HepG2 (cell line): ENCODE results near the gene NUP153. TPM values are rescaled to one million over a fixed set of nuclear protein-coding genes. Genes with fewer than 3 reads are reported as not detected.

ENCODE experiments used
- ATAC-seq: fragments of 200-7000 bp; cut with Tn5 transposase; 3 replicates; pipeline ENCODE4 v1.9.1; 2020; ENCODE audit warnings: mild to moderate bottlenecking, moderate library complexity
- BruUV-seq: library from RNA; stranded (reverse); fragments of 400-500 nt; replicated peaks from 2 replicates; lab custom pipeline; 2021; lab: Mats Ljungman, UMichigan
- CTCF ChIA-PET: fragments of 300-600 bp; formaldehyde crosslinking; extraction: SDS; loops from one replicate; lab custom pipeline; 2021; ENCODE audit warnings: low total read pairs, inconsistent platforms, low intra/inter-chr PET ratio; lab: Yijun Ruan, JAX
- POLR2A ChIA-PET: fragments of 350-600 bp; sonication (Branson Sonifier 250); formaldehyde crosslinking; loops from one replicate; lab custom pipeline; 2020; ENCODE audit warnings: antibody characterized with exemption, inconsistent platforms; lab: Yijun Ruan, JAX
- DNase-seq: peaks from one replicate; pipeline ENCODE4 v3.0.0-alpha.2; 2015; ENCODE audit warnings: low spot score
- FAIRE-seq: peaks from 3 replicates; lab custom pipeline; 2011; peaks lifted over from hg19 to GRCh38; lab: Jason Lieb, UNC
- H2AFZ ChIP-seq: one replicate; pipeline ENCODE4 v1.6.1; 2011; ENCODE audit warnings: low read length, inconsistent platforms
- H3K27ac ChIP-seq: fragments of 300-600 bp; 3 replicates; pipeline ENCODE4 v1.8.0; 2011; ENCODE audit warnings: mixed run types, mild to moderate bottlenecking, mixed read lengths, low read length, inconsistent platforms; ENCODE audit not compliant: insufficient read depth; ENCODE audit errors: extremely low read length
- H3K27me3 ChIP-seq, 2 experiments: fragments of 200-600 bp in 1 of 2; 2 replicates in 1 of 2; 3 replicates in 1 of 2; pipeline versions ENCODE4 v1.6.0 to v1.8.0; 2011; ENCODE audit warnings: low read length in 2 of 2, mild to moderate bottlenecking in 2 of 2, moderate library complexity in 2 of 2, inconsistent platforms in 1 of 2; ENCODE audit not compliant: insufficient read depth in 2 of 2, control insufficient read depth in 1 of 2
- H3K36me3 ChIP-seq, 2 experiments: fragments of 200-600 bp in 1 of 2; replicated peaks in 1 of 2; 2 replicates in 1 of 2; 3 replicates in 1 of 2; pipeline versions ENCODE4 v1.5.1 to v1.8.0; 2011; ENCODE audit warnings: low read length in 2 of 2, inconsistent platforms in 1 of 2; ENCODE audit not compliant: insufficient read depth in 2 of 2, control insufficient read depth in 1 of 2
- H3K4me1 ChIP-seq: 2 replicates; pipeline ENCODE4 v1.5.1; 2012; ENCODE audit warnings: low read length, inconsistent platforms; ENCODE audit not compliant: insufficient read depth
- H3K4me2 ChIP-seq: 2 replicates; pipeline ENCODE4 v1.6.0; 2011; ENCODE audit warnings: low read depth, low read length, inconsistent platforms
- H3K4me3 ChIP-seq, 3 experiments: fragments of 200-600 bp in 1 of 3; sonication (generic), shearing (Covaris generic) in 1 of 3; replicated peaks in 1 of 3; 2 replicates each; pipeline ENCODE4 v1.5.1; 2011 to 2016; ENCODE audit warnings: low read length in 3 of 3, inconsistent platforms in 2 of 3, low read depth in 2 of 3, mild to moderate bottlenecking in 2 of 3, control low read depth in 1 of 3, mixed read lengths in 1 of 3; ENCODE audit not compliant: insufficient read depth in 1 of 3
- H3K79me2 ChIP-seq: one replicate; pipeline ENCODE4 v1.6.1; 2011; ENCODE audit warnings: low read length, inconsistent platforms; ENCODE audit not compliant: insufficient read depth
- H3K9ac ChIP-seq: 2 replicates; pipeline ENCODE4 v1.6.0; 2011; ENCODE audit warnings: mild to moderate bottlenecking, low read depth, low read length, inconsistent platforms; ENCODE audit not compliant: insufficient read depth
- H3K9me3 ChIP-seq: 2 replicates; pipeline ENCODE4 v1.5.1; 2012; ENCODE audit warnings: mild to moderate bottlenecking, low read length
- H4K20me1 ChIP-seq: 2 replicates; pipeline ENCODE4 v1.6.0; 2011; ENCODE audit warnings: inconsistent platforms, mild to moderate bottlenecking, low read length, moderate library complexity; ENCODE audit not compliant: insufficient read depth
- AKNA ChIP-seq: sonication (generic); formaldehyde crosslinking; IDR thresholded peaks from 2 replicates; pipeline ENCODE4 v1.4.0; 2020; ENCODE audit warnings: missing genetic modification reagents, borderline replicate concordance
- CHCHD3 ChIP-seq: sonication (generic); formaldehyde crosslinking; IDR thresholded peaks from 2 replicates; pipeline ENCODE4 v1.8.0; 2022; ENCODE audit warnings: mild to moderate bottlenecking, missing genetic modification reagents, moderate library complexity
- EHMT2 ChIP-seq: fragments of 200-600 bp; sonication (generic); IDR thresholded peaks from 2 replicates; pipeline ENCODE4 v1.7.0; 2017; ENCODE audit warnings: antibody characterized with exemption, low read depth, low read length, borderline replicate concordance
- KDM4B ChIP-seq: sonication (generic); formaldehyde crosslinking; IDR thresholded peaks from 2 replicates; pipeline ENCODE4 v1.4.0; 2020; ENCODE audit warnings: missing genetic modification reagents
- PAF1 ChIP-seq: IDR thresholded peaks from 2 replicates; pipeline ENCODE4 v1.6.1; 2016; ENCODE audit warnings: missing genetic modification reagents, missing compliant biosample characterization
- SYNCRIP ChIP-seq: fragments of 200-400 bp; formaldehyde crosslinking; IDR thresholded peaks from 2 replicates; pipeline ENCODE4 v1.6.1; 2018; ENCODE audit warnings: mild to moderate bottlenecking, low read depth, low read length; ENCODE audit not compliant: insufficient read depth
- ZBTB46 ChIP-seq: sonication (generic); formaldehyde crosslinking; IDR thresholded peaks from 2 replicates; pipeline ENCODE4 v1.4.0; 2020; ENCODE audit warnings: mild to moderate bottlenecking, missing genetic modification reagents, borderline replicate concordance
- ZNF205 ChIP-seq: IDR thresholded peaks from 2 replicates; pipeline ENCODE4 v1.6.1; 2018; ENCODE audit warnings: missing biosample characterization, missing genetic modification reagents
- ZNF619 ChIP-seq: sonication (generic); formaldehyde crosslinking; IDR thresholded peaks from 2 replicates; pipeline ENCODE4 v1.4.0; 2020; ENCODE audit warnings: mild to moderate bottlenecking, missing genetic modification reagents
- ZNF652 ChIP-seq: IDR thresholded peaks from 2 replicates; pipeline ENCODE4 v1.6.1; 2016; ENCODE audit warnings: low read depth, borderline replicate concordance
- WGBS: methylation state at CpG from one replicate; pipeline ENCODE4 v1.1.6; 2017; ENCODE audit warnings: low lambda C conversion rate; 5-methylcytosine and 5-hydroxymethylcytosine counted together
- in situ Hi-C: cut with HindIII; loops from 2 replicates; pipeline ENCODE4 v1.10.0; 2017; ENCODE audit warnings: low pct_unique_long_range_greater_than_20kb; ENCODE audit not compliant: extremely low pct_ligation_motif_present
- intact Hi-C: fragments of 100-400 bp; cut with micrococcal nuclease; formaldehyde crosslinking; loops from one replicate; pipeline ENCODE4 v1.10.0; 2022; ENCODE audit not compliant: unreplicated experiment
- polyA plus RNA-seq, 8 experiments: library from polyadenylated mRNA; depleted of rRNA in 3 of 8; stranded (reverse) in 7 of 8; unstranded in 1 of 8; fragments of >200 nt; fragmentation: Illumina TruSeq in 4 of 8; extraction: Trizol in 4 of 8; gene quantifications; 2 replicates each; pipeline versions ENCODE4 v1.2.1 to v1.2.3, GENCODE V29; 2011 to 2016; ENCODE audit warnings: low read depth in 4 of 8, missing spikeins in 1 of 8, mixed read lengths in 1 of 8; ENCODE audit not compliant: insufficient read depth in 1 of 8
- total RNA-seq, 5 experiments: library from RNA; depleted of rRNA; stranded (reverse); fragments of >200 nt; fragmentation: Illumina TruSeq; extraction: Trizol; gene quantifications; 2 replicates each; pipeline ENCODE4 v1.2.3, GENCODE V29; 2016; ENCODE audit warnings: low read depth in 1 of 5
- TF ChIP-seq, protein P1 (sequence below): IDR thresholded peaks from 2 replicates; pipeline ENCODE4 v1.6.1; 2016
- TF ChIP-seq, protein P2 (sequence below): sonication (generic); formaldehyde crosslinking; conservative IDR thresholded peaks from 2 replicates; pipeline ENCODE4 v1.4.0; 2020; ENCODE audit warnings: missing genetic modification reagents

Gene NUP153
- total and polyA plus RNA-seq, 2 of the 13 experiments (the other 11 are each of a cell fraction or from before 2014, with no cell fraction given) = 29.8 to 55.2 TPM

GRCh38 chr6:17602888-17603287 is 103.8 kb downstream of the NUP153 start (continued):
- no peak for TF ChIP-seq ZNF652 (CRISPR knock-in tag)
- TF ChIP-seq PAF1 = no peak
- TF ChIP-seq SYNCRIP = no peak
- TF ChIP-seq CHCHD3 = no peak

DNA sequence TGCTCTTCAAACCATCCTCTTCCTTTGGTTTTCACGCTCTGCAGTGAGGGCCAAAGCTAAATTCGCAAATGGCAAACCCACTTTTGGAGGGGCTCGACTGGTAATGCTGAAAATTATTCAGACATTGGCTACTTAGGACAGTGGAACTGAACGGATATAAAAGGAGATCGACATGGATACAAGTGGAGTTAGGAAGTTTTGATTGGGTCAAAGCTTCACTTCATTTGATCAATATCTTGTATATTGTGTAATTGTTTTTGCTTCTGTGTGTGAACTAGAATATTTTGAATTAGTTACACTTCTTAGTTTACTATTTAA is 105.4 kb downstream of the NUP153 start:
- peak overlapping the region; percentile 89 for H3K9ac ChIP-seq
- BruUV-seq = TSS peak; percentile 57
- peak overlapping the region; percentile 93 for H3K27ac ChIP-seq
- peaks cover 21% of the 10 kb centered on the region for H3K79me2 ChIP-seq
- H3K4me2 ChIP-seq = peak overlapping the region; percentile 93
- FAIRE-seq (peak; percentile 32), DNase-seq (no peak), ATAC-seq (peak; percentile 2)
- H3K4me1 ChIP-seq = peaks cover 34% of the 10 kb centered on the region
- H3K4me3 ChIP-seq = peak overlapping the region; percentile 92 to 99 (median 98)
- POLR2A ChIA-PET = interaction anchor here (1.4 to 3.0 kb wide), 2 partner anchors 10 to 290 kb away, joined by 3 to 12 read pairs; no protein-coding TSS in a partner anchor
- CTCF ChIA-PET = no interaction called here
- peaks cover 3 to 20% of the 10 kb centered on the region in 2 experiments for H3K36me3 ChIP-seq
- intact Hi-C loops = loop anchor here (5.0 kb wide), 2 partner anchors 41 to 106 kb away; partner anchors contain the start of gene NUP153
- no peaks in the 10 kb centered on the region for H4K20me1 ChIP-seq
- no peaks in the 10 kb centered on the region for H3K9me3 ChIP-seq
- peak overlapping the region; percentile 64 for H2AFZ ChIP-seq
- no peaks in the 10 kb centered on the region; a peak in 1 of 5 replicates for H3K27me3 ChIP-seq
- in situ Hi-C loops = no loop called here
- WGBS = 0% methylated on average over 5 of the region's 5 CpGs
- no peak for TF ChIP-seq EHMT2
- TF ChIP-seq, protein P1, sequence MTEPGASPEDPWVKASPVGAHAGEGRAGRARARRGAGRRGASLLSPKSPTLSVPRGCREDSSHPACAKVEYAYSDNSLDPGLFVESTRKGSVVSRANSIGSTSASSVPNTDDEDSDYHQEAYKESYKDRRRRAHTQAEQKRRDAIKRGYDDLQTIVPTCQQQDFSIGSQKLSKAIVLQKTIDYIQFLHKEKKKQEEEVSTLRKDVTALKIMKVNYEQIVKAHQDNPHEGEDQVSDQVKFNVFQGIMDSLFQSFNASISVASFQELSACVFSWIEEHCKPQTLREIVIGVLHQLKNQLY (CRISPR knock-in tag) = no peak
- TF ChIP-seq KDM4B (CRISPR knock-in tag) = no peak
- TF ChIP-seq, protein P2, sequence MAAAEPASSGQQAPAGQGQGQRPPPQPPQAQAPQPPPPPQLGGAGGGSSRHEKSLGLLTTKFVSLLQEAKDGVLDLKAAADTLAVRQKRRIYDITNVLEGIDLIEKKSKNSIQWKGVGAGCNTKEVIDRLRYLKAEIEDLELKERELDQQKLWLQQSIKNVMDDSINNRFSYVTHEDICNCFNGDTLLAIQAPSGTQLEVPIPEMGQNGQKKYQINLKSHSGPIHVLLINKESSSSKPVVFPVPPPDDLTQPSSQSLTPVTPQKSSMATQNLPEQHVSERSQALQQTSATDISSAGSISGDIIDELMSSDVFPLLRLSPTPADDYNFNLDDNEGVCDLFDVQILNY (CRISPR knock-in tag) = no peak
- TF ChIP-seq AKNA = 0 out of 2 replicates have a peak, but pooled peaks have one; percentile 13
- no peak for TF ChIP-seq ZNF619 (CRISPR knock-in tag)
- TF ChIP-seq ZBTB46 (CRISPR knock-in tag) = no peak
- no peak for TF ChIP-seq ZNF205 (CRISPR knock-in tag)
